ENCODE results near the gene IFT57. TPM values are rescaled to one million over a fixed set of nuclear protein-coding genes. Genes with fewer than 3 reads are reported as not detected.

Gene IFT57
- total RNA-seq, 3 donors from 2014 or later (not counting 1 experiment from before 2014, with no cell fraction given), result 22.2 to 49.3 (median 33.5) TPM

DNA sequence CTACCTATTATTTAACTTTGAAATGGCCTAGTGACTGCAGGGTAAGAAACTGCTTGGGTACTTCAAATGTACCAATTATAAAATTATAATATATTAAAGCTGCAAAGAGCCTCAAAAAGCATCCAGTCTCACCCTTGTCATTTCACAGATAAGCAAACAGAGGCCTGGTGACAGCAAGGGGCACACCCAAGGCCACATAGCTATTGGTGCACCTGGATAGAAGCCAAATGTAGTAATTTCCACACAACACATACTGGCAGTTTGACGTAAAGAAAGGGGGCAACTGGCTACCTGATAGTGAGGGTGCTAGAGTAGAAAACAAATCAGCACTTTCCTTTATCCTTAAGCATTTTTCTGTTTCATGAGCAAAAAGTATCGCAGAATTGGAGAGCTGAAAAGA is 51.1 kb downstream of the IFT57 start:
- Mint-ChIP-seq H3K27me3 (ENCODE audit: low read depth in 2 of 2) (no peaks in the 10 kb centered on the region), H3K9me3 (no peaks in the 10 kb centered on the region), H3K4me1 (peaks cover 9 to 20% of the 10 kb centered on the region in 2 donors), H3K36me3 (peaks cover 6% of the 10 kb centered on the region), H3K4me3 (no peak overlapping the region), H3K27ac (no peak overlapping the region)
- H3K4me1 ChIP-seq (ENCODE audit: control insufficient read depth, insufficient read depth, low read length), result no peaks in the 10 kb centered on the region
- 100% methylated on average over 1 of the region's 2 CpGs for WGBS (ENCODE audit: insufficient coverage)
- no peak for DNase-seq
- ATAC-seq, result no peak
- H3K9me3 ChIP-seq (ENCODE audit: control insufficient read depth, insufficient read depth, low read length), result no peaks in the 10 kb centered on the region
- H3K36me3 ChIP-seq (ENCODE audit: control insufficient read depth, insufficient read depth, low read length), result no peaks in the 10 kb centered on the region
- intact Hi-C loops (cut with micrococcal nuclease), result no loop called here
- no peak overlapping the region for H3K27ac ChIP-seq (ENCODE audit: low read length)
- H3K27me3 ChIP-seq (ENCODE audit: control insufficient read depth, insufficient read depth, low read length), result no peaks in the 10 kb centered on the region
- H3K4me3 ChIP-seq (ENCODE audit: low read length), result no peak overlapping the region
- TF ChIP-seq, protein P1, sequence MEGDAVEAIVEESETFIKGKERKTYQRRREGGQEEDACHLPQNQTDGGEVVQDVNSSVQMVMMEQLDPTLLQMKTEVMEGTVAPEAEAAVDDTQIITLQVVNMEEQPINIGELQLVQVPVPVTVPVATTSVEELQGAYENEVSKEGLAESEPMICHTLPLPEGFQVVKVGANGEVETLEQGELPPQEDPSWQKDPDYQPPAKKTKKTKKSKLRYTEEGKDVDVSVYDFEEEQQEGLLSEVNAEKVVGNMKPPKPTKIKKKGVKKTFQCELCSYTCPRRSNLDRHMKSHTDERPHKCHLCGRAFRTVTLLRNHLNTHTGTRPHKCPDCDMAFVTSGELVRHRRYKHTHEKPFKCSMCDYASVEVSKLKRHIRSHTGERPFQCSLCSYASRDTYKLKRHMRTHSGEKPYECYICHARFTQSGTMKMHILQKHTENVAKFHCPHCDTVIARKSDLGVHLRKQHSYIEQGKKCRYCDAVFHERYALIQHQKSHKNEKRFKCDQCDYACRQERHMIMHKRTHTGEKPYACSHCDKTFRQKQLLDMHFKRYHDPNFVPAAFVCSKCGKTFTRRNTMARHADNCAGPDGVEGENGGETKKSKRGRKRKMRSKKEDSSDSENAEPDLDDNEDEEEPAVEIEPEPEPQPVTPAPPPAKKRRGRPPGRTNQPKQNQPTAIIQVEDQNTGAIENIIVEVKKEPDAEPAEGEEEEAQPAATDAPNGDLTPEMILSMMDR (IDR thresholded peaks at IDR 0.05), result no peak

- intact Hi-C loops (cut with micrococcal nuclease), result no loop called here
- Histone ChIP-seq H3K4me3 (ENCODE audit: low read length) (no peak overlapping the region), H3K36me3 (ENCODE audit: control insufficient read depth, insufficient read depth, low read length) (peaks cover 4% of the 10 kb centered on the region), H3K27me3 (ENCODE audit: control insufficient read depth, insufficient read depth, low read length) (no peaks in the 10 kb centered on the region), H3K4me1 (ENCODE audit: control insufficient read depth, insufficient read depth, low read length) (no peaks in the 10 kb centered on the region), H3K9me3 (ENCODE audit: control insufficient read depth, insufficient read depth, low read length) (no peaks in the 10 kb centered on the region), H3K27ac (ENCODE audit: low read length) (no peak overlapping the region)
- DNase-seq (no peak), ATAC-seq (no peak)
- Mint-ChIP-seq H3K27ac (no peak overlapping the region), H3K9me3 (no peaks in the 10 kb centered on the region), H3K4me1 (peaks cover 0 to 7% of the 10 kb centered on the region in 2 donors), H3K27me3 (ENCODE audit: low read depth in 2 of 2) (no peaks in the 10 kb centered on the region), H3K36me3 (peaks cover 6% of the 10 kb centered on the region), H3K4me3 (no peak overlapping the region)
- TF ChIP-seq, protein P1 (IDR thresholded peaks at IDR 0.05), result no peak
These were observed 57.8 kb downstream of the IFT57 start for GRCh38 chr3:108164391-108164790.

DNA sequence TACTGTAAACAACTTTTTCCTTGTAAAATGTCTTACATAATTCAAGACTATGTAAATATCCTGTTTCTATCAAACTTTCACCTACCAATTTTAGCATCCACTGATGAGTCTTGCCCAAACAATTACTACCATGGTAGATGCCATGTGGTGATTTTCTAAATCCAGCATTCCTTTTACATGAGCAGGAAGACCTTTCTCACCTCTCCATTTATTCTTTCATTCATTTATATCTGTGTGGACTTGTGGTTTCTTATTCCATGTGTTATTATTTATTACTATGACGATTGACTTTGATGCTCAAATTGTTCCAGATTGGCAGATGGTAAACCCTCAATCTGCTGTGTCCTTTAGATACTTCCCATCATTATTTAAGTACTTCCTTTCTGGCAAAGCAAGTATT is 62.4 kb downstream of the IFT57 start:
- no peak for ATAC-seq
- no peak overlapping the region for H3K27ac Mint-ChIP-seq
- no peaks in the 10 kb centered on the region for H3K4me1 ChIP-seq (ENCODE audit: control insufficient read depth, insufficient read depth, low read length)
- no peak for DNase-seq
- peaks cover 4% of the 10 kb centered on the region for H3K36me3 ChIP-seq (ENCODE audit: control insufficient read depth, insufficient read depth, low read length)
- 89% methylated on average over 1 of the region's 1 CpG for WGBS (ENCODE audit: insufficient coverage)
- H3K9me3 Mint-ChIP-seq, result no peaks in the 10 kb centered on the region
- intact Hi-C loops (cut with micrococcal nuclease), result no loop called here
- no peaks in the 10 kb centered on the region for H3K9me3 ChIP-seq (ENCODE audit: control insufficient read depth, insufficient read depth, low read length)
- H3K27me3 Mint-ChIP-seq (ENCODE audit: low read depth in 2 of 2), result no peaks in the 10 kb centered on the region
- TF ChIP-seq, protein P1 (IDR thresholded peaks at IDR 0.05), result no peak
- H3K4me1 Mint-ChIP-seq, result peaks cover 20 to 27% of the 10 kb centered on the region in 2 donors
- H3K4me3 ChIP-seq (ENCODE audit: low read length), result no peak overlapping the region
- H3K36me3 Mint-ChIP-seq, result no peaks in the 10 kb centered on the region
- H3K27me3 ChIP-seq (ENCODE audit: control insufficient read depth, insufficient read depth, low read length), result no peaks in the 10 kb centered on the region
- no peak overlapping the region for H3K4me3 Mint-ChIP-seq
- no peak overlapping the region for H3K27ac ChIP-seq (ENCODE audit: low read length)

DNA sequence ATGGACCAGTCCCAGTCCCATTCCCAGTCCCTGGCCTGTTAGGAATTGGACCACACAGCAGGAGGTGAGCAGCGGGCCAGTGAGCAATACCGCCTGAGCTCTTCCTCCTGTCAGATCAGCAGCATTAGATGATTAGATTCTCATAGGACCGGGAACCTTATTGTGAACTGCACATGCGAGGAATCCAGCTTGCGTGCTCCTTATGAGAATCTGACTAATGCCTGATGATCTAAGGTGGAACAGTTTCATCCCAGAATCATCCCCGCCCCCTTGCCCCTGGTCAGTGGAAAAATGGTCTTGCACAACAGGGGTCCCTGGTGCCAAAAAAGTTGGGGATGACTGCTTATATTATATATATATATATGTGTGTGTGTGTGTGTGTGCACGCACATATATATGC is 63.1 kb downstream of the IFT57 start:
- H3K9me3 ChIP-seq (ENCODE audit: control insufficient read depth, insufficient read depth, low read length), result no peaks in the 10 kb centered on the region
- TF ChIP-seq, protein P1 (IDR thresholded peaks at IDR 0.05), result no peak
- Mint-ChIP-seq H3K36me3 (no peaks in the 10 kb centered on the region), H3K27me3 (ENCODE audit: low read depth in 2 of 2) (no peaks in the 10 kb centered on the region), H3K4me3 (no peak overlapping the region), H3K27ac (no peak overlapping the region), H3K4me1 (peaks cover 20 to 31% of the 10 kb centered on the region in 2 donors), H3K9me3 (no peaks in the 10 kb centered on the region)
- H3K27me3 ChIP-seq (ENCODE audit: control insufficient read depth, insufficient read depth, low read length), result no peaks in the 10 kb centered on the region
- DNase-seq, result no peak
- intact Hi-C loops (cut with micrococcal nuclease), result no loop called here
- no peak overlapping the region for H3K27ac ChIP-seq (ENCODE audit: low read length)
- no peaks in the 10 kb centered on the region for H3K4me1 ChIP-seq (ENCODE audit: control insufficient read depth, insufficient read depth, low read length)
- peaks cover 4% of the 10 kb centered on the region for H3K36me3 ChIP-seq (ENCODE audit: control insufficient read depth, insufficient read depth, low read length)
- no peak for ATAC-seq
- 96% methylated on average over 6 of the region's 7 CpGs for WGBS (ENCODE audit: insufficient coverage)
- no peak overlapping the region for H3K4me3 ChIP-seq (ENCODE audit: low read length)
